NCI-H748 treated with DMSO at 0.1 percent for 48 hours (cell line): ENCODE results near the gene HS3ST4.

ENCODE experiments used
- DNase-seq: peaks from one replicate; lab custom pipeline; 2025; lab: John Stamatoyannopoulos, UW

Gene HS3ST4

DNA sequence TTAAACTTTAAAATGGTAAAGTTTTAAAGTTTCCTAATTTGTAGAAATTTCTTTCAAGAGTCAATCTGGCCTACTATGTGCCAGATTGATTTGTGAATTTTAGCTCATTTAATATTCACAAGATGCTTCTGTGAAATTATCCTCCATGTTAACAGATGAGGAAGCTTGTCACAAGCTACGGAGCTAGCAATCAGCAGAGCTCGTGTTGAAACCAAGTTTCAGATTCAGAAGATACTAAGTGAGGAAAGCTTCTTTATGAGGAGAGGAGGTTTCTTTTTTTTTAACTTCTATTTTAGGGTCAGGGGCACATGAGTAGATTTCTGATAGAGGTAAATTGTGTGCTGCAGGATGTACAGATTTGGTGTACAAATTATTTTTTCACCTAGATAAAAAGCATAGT is 135.9 kb downstream of the HS3ST4 start:
- no peak for DNase-seq

DNA sequence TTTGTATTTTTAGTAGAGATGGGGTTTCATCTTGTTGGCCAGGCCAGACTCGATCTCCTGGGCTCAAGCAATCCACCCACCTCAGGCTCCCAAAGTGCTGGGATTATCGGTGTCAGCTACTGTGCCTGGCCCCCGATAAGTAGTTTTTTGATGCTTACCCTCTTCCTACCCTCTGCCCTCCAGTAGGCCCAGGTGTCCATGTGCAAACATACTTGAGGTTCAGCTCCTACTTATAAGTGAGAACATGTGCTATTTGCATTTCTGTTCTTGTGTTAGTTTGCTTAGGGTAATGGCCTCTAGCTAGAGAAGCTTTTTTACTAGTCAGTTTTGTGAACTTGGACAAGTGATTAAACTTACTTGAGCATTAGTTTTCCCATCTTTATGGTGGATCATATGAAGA is 136.8 kb downstream of the HS3ST4 start:
- no peak for DNase-seq

DNA sequence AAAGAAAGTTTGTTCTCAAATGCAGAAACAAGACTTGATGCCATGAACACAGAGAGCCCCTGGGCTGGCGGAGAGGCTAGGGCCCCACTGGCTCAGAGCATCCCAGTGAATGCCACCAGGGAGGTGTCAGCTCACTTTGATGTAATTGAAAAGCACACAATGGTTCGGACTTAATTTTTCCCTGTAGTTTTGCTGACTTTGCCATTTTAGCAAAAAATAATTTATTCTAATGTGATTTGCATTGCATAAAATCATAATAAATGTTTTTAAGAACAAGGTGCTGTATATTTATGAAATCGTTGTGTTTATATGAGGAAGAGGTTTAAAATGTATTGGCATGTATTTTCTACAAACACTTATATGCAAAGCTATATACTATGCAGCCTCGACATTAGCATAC is 140.5 kb downstream of the HS3ST4 start:
- no peak for DNase-seq

DNA sequence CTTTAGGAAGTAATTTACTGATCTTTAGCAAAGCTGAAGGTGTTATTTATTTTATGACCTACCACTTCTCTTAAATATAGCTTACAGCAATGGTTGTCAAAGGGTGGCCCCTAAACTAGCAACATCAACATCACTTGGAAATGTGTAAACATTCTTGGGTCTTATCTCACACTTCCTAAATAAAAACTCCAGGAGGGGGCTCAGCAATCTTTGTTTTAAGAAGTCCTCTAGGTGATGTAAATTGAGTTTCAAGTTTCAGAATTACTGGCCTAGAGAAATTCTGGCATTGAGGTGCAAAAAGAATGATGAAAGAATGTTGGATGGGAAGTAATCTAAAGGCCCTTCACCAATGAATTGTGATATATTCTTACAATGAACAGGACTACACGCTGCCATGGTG is 142.3 kb downstream of the HS3ST4 start:
- no peak for DNase-seq

DNA sequence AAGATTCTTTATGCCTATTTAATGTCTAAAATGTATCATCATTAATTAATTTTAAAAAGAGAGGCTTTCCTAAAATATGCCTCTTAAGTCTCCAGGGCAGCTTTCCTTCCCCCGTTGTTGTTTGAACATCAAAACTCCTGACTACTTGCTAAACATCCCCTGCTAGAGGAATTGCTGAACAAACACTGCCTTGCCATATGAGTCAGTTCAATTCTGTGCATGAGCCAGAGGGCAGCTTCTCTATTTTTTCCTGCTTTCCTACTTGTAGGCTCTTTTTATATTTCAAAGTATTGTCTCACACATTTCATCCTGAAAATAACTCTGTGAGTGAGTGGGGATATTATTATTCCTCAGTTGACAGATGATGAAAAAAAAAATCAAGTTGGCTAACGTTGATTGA is 143.4 kb downstream of the HS3ST4 start:
- DNase-seq: no peak

- peak; percentile 61 for DNase-seq
Observed at GRCh38 chr16:25838724-25839186, 147.0 kb downstream of the HS3ST4 start.

GRCh38 chr16:25841761-25842160 is 150.0 kb downstream of the HS3ST4 start:
- no peak for DNase-seq

DNA sequence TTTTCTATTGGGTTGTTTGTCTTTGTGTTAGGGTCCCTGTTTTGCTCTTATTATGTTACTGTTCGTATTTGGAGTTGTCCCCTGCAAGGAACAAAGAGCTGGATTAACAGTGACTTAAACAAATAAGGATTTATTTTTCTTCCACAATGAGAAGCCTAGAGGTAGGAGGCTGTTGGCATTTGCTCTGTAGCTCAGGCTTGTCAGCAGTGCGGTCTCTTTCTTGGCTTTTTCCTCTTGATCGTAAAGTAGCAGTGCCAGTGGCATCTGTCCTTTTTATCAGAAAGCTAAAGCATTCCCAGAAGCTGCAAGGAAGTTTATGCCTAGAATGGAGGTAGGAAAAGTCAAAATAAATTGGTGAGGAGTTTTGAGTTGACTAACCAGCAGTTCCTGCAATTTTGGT is 154.1 kb downstream of the HS3ST4 start:
- DNase-seq: no peak

GRCh38 chr16:25854141-25854540 is 162.4 kb downstream of the HS3ST4 start:
- DNase-seq: no peak

DNA sequence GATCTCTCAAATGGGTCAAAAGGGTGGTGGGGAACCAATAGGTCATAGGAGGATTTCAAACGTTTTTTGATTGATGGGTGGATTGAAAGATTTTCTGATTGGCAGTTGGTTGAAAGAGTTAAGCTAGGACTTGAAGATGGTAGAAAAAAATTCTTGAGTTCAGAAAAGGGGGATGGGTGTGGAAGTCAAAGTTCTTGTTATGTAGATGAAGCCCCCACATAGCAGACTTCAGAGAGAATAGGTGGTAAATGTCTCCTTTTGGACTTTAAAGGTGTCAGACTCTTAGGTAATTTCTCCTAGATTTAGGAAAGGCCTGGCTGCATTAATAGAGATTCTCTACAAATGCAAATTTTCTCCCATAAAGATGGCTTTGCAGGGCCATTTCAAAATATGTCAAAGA is 163.3 kb downstream of the HS3ST4 start:
- DNase-seq: no peak

GRCh38 chr16:25855818-25856217 is 164.1 kb downstream of the HS3ST4 start:
- no peak for DNase-seq

- no peak for DNase-seq
Observed at GRCh38 chr16:25859645-25860044, 167.9 kb downstream of the HS3ST4 start.

DNA sequence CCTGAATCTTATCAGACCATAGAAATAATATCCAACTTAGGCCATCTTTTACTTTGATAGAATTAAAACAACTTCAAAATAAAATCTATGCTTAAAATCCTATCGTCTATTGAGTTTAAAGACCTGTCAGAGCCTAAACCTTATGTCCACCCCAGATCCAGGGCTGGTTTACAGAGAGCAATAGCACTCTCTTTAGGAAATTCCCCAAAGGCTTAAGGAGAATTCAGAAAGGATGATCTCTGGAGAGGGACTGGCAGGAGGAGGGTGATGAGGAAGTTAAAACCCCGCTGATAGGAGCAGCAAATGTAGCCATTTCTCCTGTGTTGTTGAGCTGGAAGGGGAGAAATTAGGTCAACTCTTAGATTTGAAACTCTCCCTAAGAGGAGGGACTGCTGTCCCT is 175.3 kb downstream of the HS3ST4 start:
- no peak for DNase-seq

- no peak for DNase-seq
Observed at GRCh38 chr16:25868106-25868505, 176.3 kb downstream of the HS3ST4 start.

DNA sequence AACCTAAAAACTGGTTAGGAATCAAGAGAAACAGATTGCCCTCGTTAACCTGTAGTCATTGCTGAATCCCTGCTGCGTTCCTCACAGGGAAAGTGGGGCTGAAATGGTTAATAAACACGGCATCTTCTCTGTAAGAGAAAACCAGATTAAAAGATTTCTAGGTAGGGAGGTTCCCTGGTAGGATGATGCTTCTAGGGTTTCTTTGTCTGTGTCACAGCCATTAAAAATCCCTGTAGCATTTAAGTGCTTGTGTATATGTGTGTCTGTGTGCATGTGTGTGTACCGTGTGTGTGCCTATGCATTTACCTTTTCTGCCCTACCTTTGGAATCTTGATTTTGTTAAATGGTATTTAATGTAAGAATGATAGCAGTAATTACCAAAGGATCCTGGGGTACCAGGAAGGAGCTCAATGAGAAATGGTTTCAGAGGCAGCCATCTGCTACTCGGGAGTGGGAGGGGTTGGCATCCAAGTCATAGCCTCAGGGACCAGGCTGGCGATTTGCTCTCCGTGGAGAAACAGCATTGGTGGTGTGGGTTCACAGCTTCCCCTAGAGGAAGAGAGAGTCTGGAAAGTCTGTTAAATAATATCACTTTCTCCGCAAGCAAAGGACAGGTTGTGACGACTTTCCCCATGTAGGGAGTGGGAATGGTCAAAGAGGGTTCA is 177.1 kb downstream of the HS3ST4 start:
- DNase-seq: no peak

- no peak for DNase-seq
Observed at GRCh38 chr16:25872369-25873070, 180.8 kb downstream of the HS3ST4 start.

DNA sequence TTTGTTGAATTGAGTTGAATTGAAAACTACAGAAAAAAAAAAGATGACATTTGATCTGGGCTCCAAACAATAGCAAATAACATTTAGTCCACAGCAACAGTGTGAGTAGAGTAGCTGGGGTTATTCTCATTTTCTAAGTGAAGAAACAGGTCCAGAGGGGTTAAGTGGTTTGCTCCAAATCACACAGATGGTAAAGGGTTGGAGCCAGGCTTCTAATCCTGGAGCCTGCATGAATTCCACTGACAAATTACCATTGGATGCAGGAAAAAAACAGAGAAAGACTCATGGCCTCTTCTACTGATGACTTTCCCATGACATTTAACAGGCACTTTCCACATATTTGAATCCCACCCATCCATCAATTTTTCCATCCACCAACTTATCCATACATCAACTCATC is 182.4 kb downstream of the HS3ST4 start:
- no peak for DNase-seq

DNA sequence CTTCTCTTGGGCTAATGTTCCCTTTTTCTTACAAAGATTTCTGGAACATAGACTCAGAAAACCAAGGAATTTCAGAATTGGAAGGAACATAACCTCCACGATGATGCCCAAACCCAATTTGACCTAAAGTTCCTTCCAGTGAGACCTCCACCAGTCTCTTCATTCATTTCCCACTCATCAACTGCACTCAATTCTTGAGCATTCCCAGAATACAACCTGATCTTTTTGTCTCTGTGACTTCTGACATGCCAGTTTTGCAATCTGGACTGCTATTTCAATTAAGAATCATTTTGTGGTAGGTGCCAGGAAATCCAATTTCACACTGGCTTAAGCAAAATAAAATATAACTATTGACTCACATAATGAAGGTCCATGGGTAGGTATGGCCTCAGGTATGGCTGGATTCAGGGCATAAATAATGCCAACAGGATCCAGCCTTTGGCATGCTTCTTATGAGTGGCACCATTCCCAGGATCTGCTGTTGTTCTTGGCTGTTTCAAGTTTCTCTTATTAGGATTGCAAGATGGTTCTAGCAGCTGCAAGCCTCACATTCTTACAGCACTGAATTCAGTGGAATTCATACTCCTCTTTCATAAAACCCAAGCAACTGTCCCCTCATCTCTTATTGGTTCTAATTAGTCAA is 184.3 kb downstream of the HS3ST4 start:
- DNase-seq: no peak

- DNase-seq: no peak
Observed at GRCh38 chr16:25877103-25877502, 185.3 kb downstream of the HS3ST4 start.

- DNase-seq: no peak
Observed at GRCh38 chr16:25886598-25886997, 194.8 kb downstream of the HS3ST4 start.

- DNase-seq: no peak
Observed at GRCh38 chr16:25888868-25889267, 197.1 kb downstream of the HS3ST4 start.

DNA sequence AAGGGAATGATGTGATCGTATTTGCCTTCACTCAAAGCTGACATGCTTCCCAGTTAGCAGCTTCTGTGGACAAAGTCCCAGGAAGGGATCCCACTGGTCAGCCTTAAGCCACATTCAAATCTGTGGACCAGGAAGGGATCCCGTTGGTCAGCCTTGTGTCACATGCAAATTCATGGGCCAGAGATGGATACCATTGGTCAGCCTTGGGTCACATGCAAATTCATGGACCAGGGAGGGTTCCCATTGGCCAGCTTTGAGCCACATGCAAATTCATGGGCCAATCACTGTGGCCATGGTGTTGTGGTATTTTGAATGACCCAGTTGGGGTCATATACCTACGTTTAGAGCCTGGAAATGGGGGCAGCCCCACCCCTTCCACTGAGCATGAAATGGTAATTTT is 201.6 kb downstream of the HS3ST4 start:
- DNase-seq: no peak

- DNase-seq: no peak
Observed at GRCh38 chr16:25894093-25894492, 202.3 kb downstream of the HS3ST4 start.
